Activated naive CD4-positive, alpha-beta T cell treated with anti-CD3 and anti-CD28 coated beads, Interleukin-2, amount 50 U/mL, for 24 hours (primary cell): Measurements from ENCODE around the gene ADAMTSL2.

Source experiments
- H3K27ac Mint-ChIP-seq: one replicate; pipeline ENCODE4 v1.8.0; 2021; ENCODE audit warnings: mild to moderate bottlenecking, mixed read lengths
- H3K27me3 Mint-ChIP-seq: one replicate; pipeline ENCODE4 v1.8.0; 2021; ENCODE audit warnings: mixed read lengths
- H3K36me3 Mint-ChIP-seq: one replicate; pipeline ENCODE4 v1.8.0; 2021; ENCODE audit warnings: mixed read lengths
- H3K4me1 Mint-ChIP-seq: one replicate; pipeline ENCODE4 v1.8.0; 2021; ENCODE audit warnings: mixed read lengths
- H3K4me3 Mint-ChIP-seq: one replicate; pipeline ENCODE4 v1.8.0; 2021; ENCODE audit warnings: mild to moderate bottlenecking, mixed read lengths
- H3K9me3 Mint-ChIP-seq: one replicate; pipeline ENCODE4 v1.8.0; 2021; ENCODE audit warnings: mixed read lengths

ADAMTSL2 gene

GRCh38 chr9:133577737-133578112, 43.2 kb downstream of the ADAMTSL2 start:
- no peak overlapping the region for H3K4me3 Mint-ChIP-seq
- H3K9me3 Mint-ChIP-seq: no peaks in the 10 kb centered on the region
- H3K4me1 Mint-ChIP-seq: peaks cover 7% of the 10 kb centered on the region
- H3K27me3 Mint-ChIP-seq: peaks cover 18% of the 10 kb centered on the region
- H3K27ac Mint-ChIP-seq: no peak overlapping the region
- H3K36me3 Mint-ChIP-seq: no peaks in the 10 kb centered on the region

- Mint-ChIP-seq H3K27me3 (peaks cover 18% of the 10 kb centered on the region), H3K27ac (no peak overlapping the region), H3K4me3 (no peak overlapping the region)
Observed at GRCh38 chr9:133578524-133579441, 44.3 kb downstream of the ADAMTSL2 start.

GRCh38 chr9:133579601-133580418, 45.3 kb downstream of the ADAMTSL2 start:
- peaks cover 25% of the 10 kb centered on the region for H3K27me3 Mint-ChIP-seq
- peaks cover 12% of the 10 kb centered on the region for H3K4me1 Mint-ChIP-seq
- H3K9me3 Mint-ChIP-seq: no peaks in the 10 kb centered on the region
- no peaks in the 10 kb centered on the region for H3K36me3 Mint-ChIP-seq
- no peak overlapping the region for H3K4me3 Mint-ChIP-seq
- no peak overlapping the region for H3K27ac Mint-ChIP-seq

More at GRCh38 chr9:133578524-133579441, 44.3 kb downstream of the ADAMTSL2 start:
- Mint-ChIP-seq H3K4me1 (peaks cover 7% of the 10 kb centered on the region), H3K36me3 (no peaks in the 10 kb centered on the region), H3K9me3 (no peaks in the 10 kb centered on the region)

GRCh38 chr9:133580419-133580738, 45.9 kb downstream of the ADAMTSL2 start:
- Mint-ChIP-seq H3K4me1 (peaks cover 14% of the 10 kb centered on the region), H3K36me3 (no peaks in the 10 kb centered on the region), H3K27ac (no peak overlapping the region), H3K9me3 (no peaks in the 10 kb centered on the region), H3K27me3 (peaks cover 27% of the 10 kb centered on the region), H3K4me3 (no peak overlapping the region)

GRCh38 chr9:133581011-133581410, 46.5 kb downstream of the ADAMTSL2 start:
- no peaks in the 10 kb centered on the region for H3K36me3 Mint-ChIP-seq
- peaks cover 30% of the 10 kb centered on the region for H3K27me3 Mint-ChIP-seq
- no peak overlapping the region for H3K27ac Mint-ChIP-seq
- no peak overlapping the region for H3K4me3 Mint-ChIP-seq
- no peaks in the 10 kb centered on the region for H3K9me3 Mint-ChIP-seq
- peaks cover 15% of the 10 kb centered on the region for H3K4me1 Mint-ChIP-seq

GRCh38 chr9:133581513-133582343, 47.2 kb downstream of the ADAMTSL2 start:
- peaks cover 28% of the 10 kb centered on the region for H3K27me3 Mint-ChIP-seq

GRCh38 chr9:133582501-133583045, 48.1 kb downstream of the ADAMTSL2 start:
- Mint-ChIP-seq H3K4me3 (no peak overlapping the region), H3K27me3 (peaks cover 22% of the 10 kb centered on the region), H3K36me3 (no peaks in the 10 kb centered on the region), H3K27ac (no peak overlapping the region), H3K4me1 (peaks cover 8% of the 10 kb centered on the region), H3K9me3 (no peaks in the 10 kb centered on the region)

More at GRCh38 chr9:133581513-133582343, 47.2 kb downstream of the ADAMTSL2 start:
- Mint-ChIP-seq H3K4me1 (peaks cover 11% of the 10 kb centered on the region), H3K9me3 (no peaks in the 10 kb centered on the region), H3K36me3 (no peaks in the 10 kb centered on the region), H3K4me3 (no peak overlapping the region), H3K27ac (no peak overlapping the region)

- peaks cover 21% of the 10 kb centered on the region for H3K27me3 Mint-ChIP-seq
- peaks cover 8% of the 10 kb centered on the region for H3K4me1 Mint-ChIP-seq
- H3K36me3 Mint-ChIP-seq: no peaks in the 10 kb centered on the region
- H3K9me3 Mint-ChIP-seq: no peaks in the 10 kb centered on the region
- H3K4me3 Mint-ChIP-seq: no peak overlapping the region
- no peak overlapping the region for H3K27ac Mint-ChIP-seq
Observed at GRCh38 chr9:133583111-133583510, 48.6 kb downstream of the ADAMTSL2 start.

GRCh38 chr9:133583586-133583985, 49.1 kb downstream of the ADAMTSL2 start:
- Mint-ChIP-seq H3K4me3 (no peak overlapping the region), H3K27me3 (peaks cover 21% of the 10 kb centered on the region), H3K36me3 (no peaks in the 10 kb centered on the region), H3K27ac (no peak overlapping the region), H3K4me1 (peaks cover 8% of the 10 kb centered on the region), H3K9me3 (no peaks in the 10 kb centered on the region)

GRCh38 chr9:133584167-133584558, 49.7 kb downstream of the ADAMTSL2 start:
- Mint-ChIP-seq H3K27ac (no peak overlapping the region), H3K27me3 (peaks cover 21% of the 10 kb centered on the region), H3K9me3 (no peaks in the 10 kb centered on the region), H3K4me1 (peaks cover 8% of the 10 kb centered on the region), H3K4me3 (no peak overlapping the region), H3K36me3 (no peaks in the 10 kb centered on the region)

GRCh38 chr9:133584559-133585476, 50.3 kb downstream of the ADAMTSL2 start:
- H3K36me3 Mint-ChIP-seq: no peaks in the 10 kb centered on the region
- H3K4me1 Mint-ChIP-seq: peaks cover 8% of the 10 kb centered on the region
- H3K9me3 Mint-ChIP-seq: no peaks in the 10 kb centered on the region
- no peak overlapping the region for H3K4me3 Mint-ChIP-seq
- H3K27me3 Mint-ChIP-seq: peaks cover 21% of the 10 kb centered on the region
- H3K27ac Mint-ChIP-seq: no peak overlapping the region

- no peak overlapping the region for H3K4me3 Mint-ChIP-seq
Observed at GRCh38 chr9:133585481-133586351, 51.2 kb downstream of the ADAMTSL2 start.

GRCh38 chr9:133587051-133587450, 52.5 kb downstream of the ADAMTSL2 start:
- no peaks in the 10 kb centered on the region for H3K36me3 Mint-ChIP-seq
- peaks cover 14% of the 10 kb centered on the region for H3K27me3 Mint-ChIP-seq
- H3K4me3 Mint-ChIP-seq: no peak overlapping the region
- peaks cover 8% of the 10 kb centered on the region for H3K4me1 Mint-ChIP-seq
- no peaks in the 10 kb centered on the region for H3K9me3 Mint-ChIP-seq
- H3K27ac Mint-ChIP-seq: no peak overlapping the region

More at GRCh38 chr9:133585481-133586351, 51.2 kb downstream of the ADAMTSL2 start:
- no peak overlapping the region for H3K27ac Mint-ChIP-seq
- H3K9me3 Mint-ChIP-seq: no peaks in the 10 kb centered on the region
- H3K27me3 Mint-ChIP-seq: peaks cover 17% of the 10 kb centered on the region
- no peaks in the 10 kb centered on the region for H3K36me3 Mint-ChIP-seq
- H3K4me1 Mint-ChIP-seq: peaks cover 8% of the 10 kb centered on the region
